Thyroid gland (tissue), 4 donors: ENCODE results near the gene DENND10. TPM values are rescaled to one million over a fixed set of nuclear protein-coding genes. Genes with fewer than 3 reads are reported as not detected.

ENCODE experiments used
- DNase-seq, 2 donors: peaks; one replicate each; pipeline ENCODE4 v3.0.0-alpha.2; 2019
- H3K27ac ChIP-seq, 3 donors: fragments of 200-600 bp; sonication (generic); 1 replicate in 2 of 3; 2 replicates in 1 of 3; pipeline ENCODE4 v1.5.1; 2016 to 2019; ENCODE audit warnings: mild to moderate bottlenecking in 1 of 3, moderate library complexity in 1 of 3
- H3K27me3 ChIP-seq: fragments of 200-600 bp; sonication (generic); one replicate; pipeline ENCODE4 v1.5.1; 2019
- H3K36me3 ChIP-seq, 2 donors: fragments of 200-600 bp; sonication (generic); one replicate each; pipeline ENCODE4 v1.5.1; 2016 to 2019
- H3K4me1 ChIP-seq, 2 donors: fragments of 200-600 bp; sonication (generic); one replicate each; pipeline ENCODE4 v1.5.1; 2017 to 2019
- H3K4me3 ChIP-seq, 3 donors: fragments of 200-600 bp; sonication (generic); replicated peaks in 1 of 3; 1 replicate in 2 of 3; 2 replicates in 1 of 3; pipeline ENCODE4 v1.5.1; 2016; ENCODE audit warnings: mild to moderate bottlenecking in 1 of 3
- H3K9me3 ChIP-seq: fragments of 200-600 bp; sonication (generic); one replicate; pipeline ENCODE4 v1.5.1; 2017
- POLR2A ChIP-seq, 2 donors: fragments of 450-650 bp; IDR thresholded peaks; one replicate each; pipeline ENCODE4 v1.6.1; 2017; ENCODE audit warnings: antibody characterized with exemption in 2 of 2, mild to moderate bottlenecking in 2 of 2, moderate library complexity in 1 of 2
- WGBS, 2 donors: methylation state at CpG; one replicate each; pipeline ENCODE4 v1.1.5; 2017; 5-methylcytosine and 5-hydroxymethylcytosine counted together
- intact Hi-C: fragments of 100-400 bp; cut with DNase I; formaldehyde crosslinking; loops from one replicate; pipeline ENCODE4 v1.15.1; 2023
- total RNA-seq, 4 donors: library from RNA; depleted of rRNA; stranded (reverse); fragments of >200 nt; gene quantifications; one replicate each; pipeline ENCODE4 v1.2.3, GENCODE V29; 2016
- TF ChIP-seq, protein P1 (sequence below), 6 experiments: fragments of 200-600 bp in 3 of 6; fragments of 450-650 bp in 3 of 6; sonication (generic) in 3 of 6; IDR thresholded peaks; one replicate each; pipeline ENCODE4 v1.5.1; 2016 to 2019; ENCODE audit warnings: antibody characterized with exemption in 6 of 6, mild to moderate bottlenecking in 2 of 6, inconsistent platforms in 1 of 6, moderate library complexity in 1 of 6

Gene DENND10
- total RNA-seq, 4 donors from 2014 or later: 46.4 to 55.3 (median 53.1) TPM

DNA sequence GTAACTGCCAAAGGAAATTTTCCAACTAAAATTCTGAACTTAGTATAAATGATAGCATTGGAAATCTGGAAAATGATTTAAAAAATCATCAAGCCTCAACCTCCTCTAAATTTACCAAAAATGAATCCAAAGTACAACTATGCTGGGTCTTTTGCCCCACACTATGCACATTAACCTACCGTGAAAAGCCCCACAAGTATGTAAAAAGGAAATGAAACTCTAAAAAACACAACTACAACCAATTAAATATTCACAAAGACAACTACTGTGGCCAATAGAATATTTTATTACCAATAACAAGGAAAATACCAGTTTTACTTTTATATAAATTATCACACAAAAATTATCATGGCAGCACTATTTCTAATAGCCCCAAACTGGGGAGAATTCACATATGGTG is 42.6 kb upstream of the DENND10 start:
- no peak for DNase-seq
- Histone ChIP-seq H3K4me1 (peaks cover 0 to 9% of the 10 kb centered on the region in 2 donors), H3K36me3 (peaks cover 55 to 66% of the 10 kb centered on the region in 2 donors), H3K4me3 (no peak overlapping the region), H3K27me3 (no peaks in the 10 kb centered on the region), H3K9me3 (no peaks in the 10 kb centered on the region), H3K27ac (no peak overlapping the region)
- TF ChIP-seq, protein P1, sequence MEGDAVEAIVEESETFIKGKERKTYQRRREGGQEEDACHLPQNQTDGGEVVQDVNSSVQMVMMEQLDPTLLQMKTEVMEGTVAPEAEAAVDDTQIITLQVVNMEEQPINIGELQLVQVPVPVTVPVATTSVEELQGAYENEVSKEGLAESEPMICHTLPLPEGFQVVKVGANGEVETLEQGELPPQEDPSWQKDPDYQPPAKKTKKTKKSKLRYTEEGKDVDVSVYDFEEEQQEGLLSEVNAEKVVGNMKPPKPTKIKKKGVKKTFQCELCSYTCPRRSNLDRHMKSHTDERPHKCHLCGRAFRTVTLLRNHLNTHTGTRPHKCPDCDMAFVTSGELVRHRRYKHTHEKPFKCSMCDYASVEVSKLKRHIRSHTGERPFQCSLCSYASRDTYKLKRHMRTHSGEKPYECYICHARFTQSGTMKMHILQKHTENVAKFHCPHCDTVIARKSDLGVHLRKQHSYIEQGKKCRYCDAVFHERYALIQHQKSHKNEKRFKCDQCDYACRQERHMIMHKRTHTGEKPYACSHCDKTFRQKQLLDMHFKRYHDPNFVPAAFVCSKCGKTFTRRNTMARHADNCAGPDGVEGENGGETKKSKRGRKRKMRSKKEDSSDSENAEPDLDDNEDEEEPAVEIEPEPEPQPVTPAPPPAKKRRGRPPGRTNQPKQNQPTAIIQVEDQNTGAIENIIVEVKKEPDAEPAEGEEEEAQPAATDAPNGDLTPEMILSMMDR (IDR thresholded peaks at IDR 0.05): no peak
- TF ChIP-seq POLR2A (IDR thresholded peaks at IDR 0.05): no peak
- 80 to 90% methylated on average over 1 of the region's 1 CpG for WGBS, 2 donors
- intact Hi-C loops: no loop called here

DNA sequence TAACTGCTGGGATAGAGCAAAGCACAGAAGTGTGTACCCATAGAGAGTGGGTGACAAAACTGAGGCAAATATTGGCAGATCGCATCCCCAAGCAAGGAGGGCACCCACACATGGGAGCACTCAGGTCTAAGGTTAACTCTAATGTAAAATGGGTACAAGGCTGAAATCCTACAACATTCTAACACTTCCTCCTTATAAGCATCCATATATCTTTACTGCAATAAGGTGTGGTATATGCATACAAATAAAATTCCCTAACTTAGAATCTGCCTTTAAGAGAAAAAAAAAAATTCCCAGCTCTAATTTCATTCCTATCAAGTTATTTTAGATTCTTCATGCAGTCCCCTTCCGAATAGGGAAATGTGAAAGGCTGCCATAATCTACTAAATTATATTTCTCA is 42.0 kb upstream of the DENND10 start:
- 94 to 95% methylated on average over 2 of the region's 2 CpGs for WGBS, 2 donors
- DNase-seq: no peak
- Histone ChIP-seq H3K27me3 (no peaks in the 10 kb centered on the region), H3K27ac (no peak overlapping the region), H3K9me3 (no peaks in the 10 kb centered on the region), H3K4me1 (peaks cover 0 to 9% of the 10 kb centered on the region in 2 donors), H3K4me3 (no peak overlapping the region), H3K36me3 (peaks cover 49 to 66% of the 10 kb centered on the region in 2 donors)
- TF ChIP-seq POLR2A (IDR thresholded peaks at IDR 0.05): no peak
- TF ChIP-seq, protein P1 (IDR thresholded peaks at IDR 0.05): no peak
- intact Hi-C loops: no loop called here

DNA sequence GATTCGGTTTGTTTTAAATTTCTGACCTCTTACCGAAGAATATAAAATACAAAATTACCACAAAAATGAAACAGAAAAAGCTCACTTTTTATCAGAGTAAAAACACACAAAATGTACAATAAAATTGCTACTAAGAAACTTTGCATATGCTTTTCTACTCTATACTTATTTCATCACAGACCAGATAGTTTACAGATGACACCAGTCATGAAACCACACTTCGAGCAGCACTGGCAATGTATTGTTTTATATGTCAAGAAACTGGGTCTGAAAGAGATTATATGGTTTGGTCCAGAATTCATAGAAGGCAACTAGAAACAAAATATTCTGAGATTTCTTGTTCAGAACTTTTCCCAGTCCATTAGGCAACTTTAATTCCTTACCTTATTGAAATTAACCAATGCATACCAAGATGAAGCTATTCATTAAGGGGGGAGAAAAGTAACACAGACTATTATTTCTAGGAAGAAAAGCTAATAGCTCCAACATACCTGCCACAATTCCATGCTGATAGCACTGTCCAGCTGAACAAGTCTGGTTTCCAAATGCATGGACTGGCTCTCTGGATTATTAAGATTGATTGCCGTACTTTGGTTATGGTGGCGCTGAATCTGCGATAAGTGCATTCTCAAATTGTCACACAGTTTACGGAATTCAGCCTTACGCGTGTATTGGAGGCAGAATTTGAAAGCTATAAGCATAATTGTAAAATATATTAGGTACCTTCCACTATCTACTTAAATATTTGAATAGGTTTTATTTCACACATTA is 33.3 kb upstream of the DENND10 start:
- no peak for DNase-seq
- intact Hi-C loops: no loop called here
- H3K36me3 ChIP-seq: peaks cover 54 to 58% of the 10 kb centered on the region in 2 donors

DNA sequence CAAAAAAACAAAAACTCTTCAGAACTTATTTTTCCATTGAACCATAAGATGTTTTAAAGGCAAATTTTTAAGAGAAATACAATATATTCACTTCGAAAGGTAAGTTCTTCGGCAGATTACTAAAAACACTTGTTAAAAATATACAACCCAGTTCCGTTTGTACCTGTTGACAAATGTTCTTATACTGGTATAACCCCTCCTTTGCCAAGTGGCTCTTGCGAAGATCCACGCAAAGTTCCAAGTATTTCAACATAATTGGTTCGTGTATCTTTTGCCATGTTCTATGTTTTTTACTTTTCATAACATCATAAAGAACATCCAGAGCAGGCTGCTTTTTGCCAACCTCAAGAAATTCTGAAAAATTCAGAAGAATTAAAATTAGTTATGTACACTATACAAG is 30.3 kb upstream of the DENND10 start:
- intact Hi-C loops: no loop called here
- no peaks in the 10 kb centered on the region for H3K27me3 ChIP-seq
- H3K27ac ChIP-seq: no peak overlapping the region
- H3K36me3 ChIP-seq: peaks cover 29 to 37% of the 10 kb centered on the region in 2 donors
- TF ChIP-seq POLR2A (IDR thresholded peaks at IDR 0.05): no peak
- TF ChIP-seq, protein P1 (IDR thresholded peaks at IDR 0.05): no peak
- H3K4me3 ChIP-seq: no peak overlapping the region
- peaks cover 24 to 35% of the 10 kb centered on the region in 2 donors for H3K4me1 ChIP-seq
- no peaks in the 10 kb centered on the region for H3K9me3 ChIP-seq
- WGBS, 2 donors: 70 to 76% methylated on average over 6 of the region's 6 CpGs
- DNase-seq: no peak

More for the DNA sequence above, 33.3 kb upstream of the DENND10 start:
- Histone ChIP-seq H3K27me3 (no peaks in the 10 kb centered on the region), H3K4me1 (peaks cover 8 to 14% of the 10 kb centered on the region in 2 donors), H3K27ac (no peak overlapping the region), H3K4me3 (no peak overlapping the region), H3K9me3 (no peaks in the 10 kb centered on the region)
- 95 to 97% methylated on average over 9 of the region's 9 CpGs for WGBS, 2 donors
- TF ChIP-seq, protein P1 (IDR thresholded peaks at IDR 0.05): no peak
- TF ChIP-seq POLR2A (IDR thresholded peaks at IDR 0.05): no peak

DNA sequence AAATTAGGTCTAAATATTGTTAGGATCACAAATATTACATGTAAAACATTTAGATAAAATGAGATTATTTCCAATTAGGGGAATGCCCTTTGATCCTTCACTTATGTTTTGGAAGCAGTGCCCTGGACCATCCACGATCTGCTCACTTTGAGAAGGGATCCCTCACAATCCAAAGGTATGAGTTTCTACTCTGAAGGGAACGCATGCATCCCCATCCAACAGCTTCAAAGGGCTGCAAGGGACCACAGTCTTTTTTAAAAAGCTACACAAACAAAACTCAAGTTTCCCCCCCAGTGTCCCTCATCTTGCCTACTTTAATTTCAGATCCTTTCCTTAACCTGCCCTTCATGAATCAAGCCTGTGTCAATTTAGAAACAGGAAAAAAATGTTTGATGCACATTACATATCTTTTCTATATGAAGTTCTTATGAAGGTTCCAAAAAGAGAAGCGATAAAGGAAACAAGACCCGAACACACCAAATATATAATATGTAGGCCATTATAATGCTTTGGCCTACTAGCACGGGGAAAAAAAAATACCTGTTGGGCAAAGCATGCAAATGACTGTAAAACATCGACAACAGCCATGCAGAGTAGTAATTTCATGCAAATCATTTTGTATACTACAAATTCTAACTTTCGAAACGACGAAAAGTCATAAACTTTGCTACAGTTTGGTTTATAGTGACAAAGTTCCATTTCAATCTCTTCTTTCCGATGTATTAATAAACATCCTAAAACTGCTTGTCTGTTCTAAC is 25.3 kb upstream of the DENND10 start:
- intact Hi-C loops: no loop called here
- H3K27ac ChIP-seq: no peak overlapping the region
- TF ChIP-seq, protein P1 (IDR thresholded peaks at IDR 0.05): no peak
- no peak for TF ChIP-seq POLR2A (IDR thresholded peaks at IDR 0.05)
- H3K4me3 ChIP-seq: peak overlapping the region in 1 of 3 donors; percentile 63
- peaks cover 33 to 35% of the 10 kb centered on the region in 2 donors for H3K4me1 ChIP-seq
- WGBS, 2 donors: 47 to 58% methylated on average over 10 of the region's 10 CpGs
- no peaks in the 10 kb centered on the region for H3K36me3 ChIP-seq
- H3K9me3 ChIP-seq: no peaks in the 10 kb centered on the region
- H3K27me3 ChIP-seq: no peaks in the 10 kb centered on the region
- no peak for DNase-seq
